Lower leg skin (tissue), 4 donors: ENCODE results near the gene CNPY3. TPM values are rescaled to one million over a fixed set of nuclear protein-coding genes. Genes with fewer than 3 reads are reported as not detected.

ENCODE experiments used
- DNase-seq, 2 donors: peaks; one replicate each; pipeline ENCODE4 v3.0.0-alpha.2; 2019; ENCODE audit warnings: low spot score in 2 of 2
- H3K4me3 ChIP-seq: fragments of 200-600 bp; sonication (generic); 2 replicates; pipeline ENCODE4 v1.5.1; 2017; ENCODE audit warnings: mild to moderate bottlenecking, low read depth; ENCODE audit not compliant: poor library complexity, severe bottlenecking
- CTCF ChIP-seq, 3 donors: fragments of 450-650 bp; IDR thresholded peaks; one replicate each; pipeline ENCODE4 v1.5.1; 2016; ENCODE audit warnings: antibody characterized with exemption in 3 of 3, mild to moderate bottlenecking in 3 of 3, moderate library complexity in 2 of 3
- POLR2A ChIP-seq, 2 donors: fragments of 450-650 bp; IDR thresholded peaks; one replicate each; pipeline ENCODE4 v1.6.1; 2016 to 2017; ENCODE audit warnings: antibody characterized with exemption in 2 of 2, mild to moderate bottlenecking in 1 of 2, moderate library complexity in 1 of 2
- WGBS, 2 donors: methylation state at CpG; one replicate each; pipeline ENCODE4 v1.1.5; 2018; 5-methylcytosine and 5-hydroxymethylcytosine counted together
- intact Hi-C: fragments of 100-400 bp; cut with DNase I; formaldehyde crosslinking; loops from one replicate; pipeline ENCODE4 v1.15.0; 2023; ENCODE audit warnings: low total_unique reads
- total RNA-seq, 4 donors: library from RNA; depleted of rRNA; stranded (reverse); fragments of >200 nt; gene quantifications; one replicate each; pipeline ENCODE4 v1.1.0, GENCODE V29; 2016

Gene CNPY3
- total RNA-seq, 4 donors from 2014 or later: 15.6 to 28.9 (median 19.7) TPM

GRCh38 chr6:42971746-42972327 lies 42.6 kb downstream of the CNPY3 start:
- TF ChIP-seq CTCF (IDR thresholded peaks at IDR 0.05) (no peak), POLR2A (IDR thresholded peaks at IDR 0.05) (no peak)
- WGBS, 2 donors: 78 to 87% methylated on average over 3 of the region's 3 CpGs
- intact Hi-C loops: no loop called here

DNA sequence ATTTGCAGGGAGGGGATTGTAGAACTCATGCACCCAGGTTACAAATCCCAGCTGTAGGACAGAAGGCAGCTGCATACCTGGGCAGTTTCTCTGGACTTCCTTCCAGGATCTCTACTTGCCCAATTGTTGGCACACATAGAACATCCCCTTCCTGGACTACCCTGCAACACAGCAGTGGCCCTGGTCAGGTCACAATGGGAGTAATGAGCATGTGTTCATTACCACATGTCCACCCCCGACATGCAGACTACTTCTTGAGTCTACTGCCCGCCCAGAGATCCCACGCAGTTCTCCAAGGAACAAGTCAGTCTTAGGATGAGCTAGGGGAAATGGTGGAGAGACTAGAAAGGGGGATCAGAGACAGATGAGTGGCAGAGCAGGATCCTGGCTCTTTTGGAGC lies 44.6 kb downstream of the CNPY3 start:
- no peak overlapping the region for H3K4me3 ChIP-seq
- DNase-seq: no peak
- WGBS, 2 donors: 89 to 95% methylated on average over 3 of the region's 3 CpGs
- intact Hi-C loops: no loop called here
- no peak for TF ChIP-seq POLR2A (IDR thresholded peaks at IDR 0.05)
- no peak for TF ChIP-seq CTCF (IDR thresholded peaks at IDR 0.05)

More at GRCh38 chr6:42971746-42972327, 42.6 kb downstream of the CNPY3 start:
- DNase-seq: no peak
- no peak overlapping the region for H3K4me3 ChIP-seq

DNA sequence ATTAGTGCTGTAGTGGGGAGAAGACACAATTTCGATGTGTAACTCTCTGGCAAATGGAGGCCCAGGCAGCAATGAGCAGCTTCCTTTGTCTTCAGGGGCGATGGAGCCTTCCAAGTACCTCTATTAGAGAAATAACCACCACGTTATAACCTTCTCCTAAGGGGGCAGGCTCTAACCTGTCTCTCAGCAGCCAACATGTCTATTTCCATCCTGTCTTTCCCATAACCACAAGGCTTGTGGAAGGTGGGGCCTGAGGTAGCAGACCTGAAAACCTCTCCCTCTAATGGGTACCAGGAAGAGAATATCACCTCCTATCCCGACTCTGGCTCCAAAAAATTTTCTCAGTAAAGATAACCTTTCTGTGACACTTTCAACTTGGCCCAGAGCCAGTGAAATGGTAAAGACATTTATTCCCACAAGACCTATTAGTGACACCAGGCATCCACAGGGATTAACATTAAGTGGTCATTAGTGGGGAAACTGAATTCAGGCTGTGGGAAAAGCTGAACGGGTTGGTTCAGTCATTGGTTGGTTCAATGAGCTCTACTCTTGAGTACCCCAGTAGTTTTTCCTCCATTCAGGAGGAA lies 45.7 kb downstream of the CNPY3 start:
- DNase-seq: no peak
- no peak overlapping the region for H3K4me3 ChIP-seq
- 58 to 61% methylated on average over 5 of the region's 5 CpGs for WGBS, 2 donors
- TF ChIP-seq CTCF (IDR thresholded peaks at IDR 0.05) (no peak), POLR2A (IDR thresholded peaks at IDR 0.05) (no peak)
- intact Hi-C loops: no loop called here

- intact Hi-C loops: no loop called here
- TF ChIP-seq POLR2A (IDR thresholded peaks at IDR 0.05): no peak
- TF ChIP-seq CTCF (IDR thresholded peaks at IDR 0.05): no peak
- peak overlapping the region; percentile 81 for H3K4me3 ChIP-seq
- DNase-seq: peak in 1 of 2 donors; percentile 85
- 0% methylated on average over 3 to 13 of the region's 28 CpGs for WGBS, 2 donors
Observed at GRCh38 chr6:42978487-42978838, 49.2 kb downstream of the CNPY3 start.

DNA sequence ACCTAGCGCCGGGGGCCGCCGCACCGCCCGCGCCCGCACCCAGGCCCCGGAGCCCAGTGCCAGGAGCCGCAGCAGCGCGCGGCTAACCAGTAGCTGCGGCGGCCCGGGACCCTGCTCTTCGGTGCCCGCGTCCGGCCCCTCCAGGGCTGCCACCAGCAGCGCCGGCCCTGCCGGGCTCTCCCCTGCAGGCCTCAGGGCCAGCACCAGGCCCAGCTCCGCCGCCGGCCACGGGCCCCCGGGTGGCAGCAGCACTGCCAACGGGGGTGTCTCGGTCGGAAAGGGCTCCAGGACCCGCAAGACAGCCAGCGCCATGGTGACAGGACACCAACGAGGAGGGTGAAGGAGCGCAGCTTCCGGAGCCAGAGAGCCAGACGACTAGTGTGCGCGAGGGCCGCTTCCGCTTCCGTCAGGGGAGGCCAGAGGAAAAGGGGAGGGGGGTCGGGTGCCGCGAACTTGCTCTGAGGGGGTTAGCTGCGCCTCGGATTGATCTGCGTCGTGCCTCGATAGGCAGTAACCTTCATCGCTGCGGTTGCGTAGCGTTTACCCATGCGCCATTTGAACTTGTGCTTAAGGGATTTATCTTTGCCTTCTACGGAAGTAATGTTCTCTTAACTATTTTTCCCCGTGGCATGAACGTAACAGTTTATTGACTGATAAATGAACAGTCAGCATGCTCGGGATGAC lies 49.7 kb downstream of the CNPY3 start, which contains the start of gene PEX6:
Gene PEX6 (minus strand): TSS at position 343 of the 684 bp plus-strand sequence. CDS start 31 bp downstream, at position 312.
- DNase-seq: peak; percentile 59 to 97
- intact Hi-C loops: no loop called here

More for the DNA sequence above, 49.7 kb downstream of the CNPY3 start, which contains the start of gene PEX6:
- peak within 1 kb of the TSS; percentile 81 for H3K4me3 ChIP-seq
- WGBS, 2 donors: 1% methylated on average over 25 to 34 of the region's 59 CpGs
- TF ChIP-seq CTCF (IDR thresholded peaks at IDR 0.05) (no peak), POLR2A (IDR thresholded peaks at IDR 0.05) (peak in 1 of 2 donors; percentile 5)
